ENCODE results near the gene GRM6.

The GRM6 gene

DNA sequence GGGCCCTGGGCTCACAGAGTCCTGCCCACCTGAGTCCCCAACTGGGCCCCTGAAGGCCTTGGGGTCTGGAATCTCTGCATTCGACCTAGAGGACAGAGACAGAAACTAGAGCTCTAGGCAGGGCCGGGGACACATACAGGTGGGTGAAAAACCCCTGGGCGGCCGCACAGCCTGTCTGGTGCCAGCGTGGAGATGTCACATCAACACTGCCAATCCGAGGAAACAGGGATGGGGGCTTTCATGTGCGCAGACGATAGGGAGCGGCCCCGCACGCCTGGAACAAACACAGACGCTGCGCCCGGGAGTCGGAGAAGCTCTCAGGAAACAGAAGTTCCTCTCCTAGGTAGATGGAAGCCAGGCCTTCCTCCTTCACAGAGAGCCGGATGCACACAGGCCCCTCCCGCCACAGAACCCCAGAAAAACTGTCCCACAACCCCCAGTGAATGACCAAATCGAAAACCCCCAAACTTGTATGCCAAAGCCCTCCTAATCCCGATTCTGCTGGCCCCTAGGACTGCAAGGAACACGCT, 1.8 kb downstream of the GRM6 start:
- TF ChIP-seq TAF1 (IDR thresholded peaks at IDR 0.05; ENCODE audit: borderline replicate concordance, insufficient read depth, low read length) (no peak), SIN3A (IDR thresholded peaks at IDR 0.05; ENCODE audit: borderline replicate concordance, insufficient read depth, low read length) (no peak), FOXP2 (optimal IDR thresholded peaks at IDR 0.05; ENCODE audit: borderline replicate concordance, extremely low read depth, extremely low read length, insufficient read depth) (no peak), POLR2AphosphoS5 (IDR thresholded peaks at IDR 0.05; ENCODE audit: low read depth, low read length) (no peak)
- TF ChIP-seq, protein P1, sequence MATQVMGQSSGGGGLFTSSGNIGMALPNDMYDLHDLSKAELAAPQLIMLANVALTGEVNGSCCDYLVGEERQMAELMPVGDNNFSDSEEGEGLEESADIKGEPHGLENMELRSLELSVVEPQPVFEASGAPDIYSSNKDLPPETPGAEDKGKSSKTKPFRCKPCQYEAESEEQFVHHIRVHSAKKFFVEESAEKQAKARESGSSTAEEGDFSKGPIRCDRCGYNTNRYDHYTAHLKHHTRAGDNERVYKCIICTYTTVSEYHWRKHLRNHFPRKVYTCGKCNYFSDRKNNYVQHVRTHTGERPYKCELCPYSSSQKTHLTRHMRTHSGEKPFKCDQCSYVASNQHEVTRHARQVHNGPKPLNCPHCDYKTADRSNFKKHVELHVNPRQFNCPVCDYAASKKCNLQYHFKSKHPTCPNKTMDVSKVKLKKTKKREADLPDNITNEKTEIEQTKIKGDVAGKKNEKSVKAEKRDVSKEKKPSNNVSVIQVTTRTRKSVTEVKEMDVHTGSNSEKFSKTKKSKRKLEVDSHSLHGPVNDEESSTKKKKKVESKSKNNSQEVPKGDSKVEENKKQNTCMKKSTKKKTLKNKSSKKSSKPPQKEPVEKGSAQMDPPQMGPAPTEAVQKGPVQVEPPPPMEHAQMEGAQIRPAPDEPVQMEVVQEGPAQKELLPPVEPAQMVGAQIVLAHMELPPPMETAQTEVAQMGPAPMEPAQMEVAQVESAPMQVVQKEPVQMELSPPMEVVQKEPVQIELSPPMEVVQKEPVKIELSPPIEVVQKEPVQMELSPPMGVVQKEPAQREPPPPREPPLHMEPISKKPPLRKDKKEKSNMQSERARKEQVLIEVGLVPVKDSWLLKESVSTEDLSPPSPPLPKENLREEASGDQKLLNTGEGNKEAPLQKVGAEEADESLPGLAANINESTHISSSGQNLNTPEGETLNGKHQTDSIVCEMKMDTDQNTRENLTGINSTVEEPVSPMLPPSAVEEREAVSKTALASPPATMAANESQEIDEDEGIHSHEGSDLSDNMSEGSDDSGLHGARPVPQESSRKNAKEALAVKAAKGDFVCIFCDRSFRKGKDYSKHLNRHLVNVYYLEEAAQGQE (IDR thresholded peaks at IDR 0.05; ENCODE audit: insufficient read depth in 1 of 2, low read depth in 2 of 2, low read length in 2 of 2): no peak

DNA sequence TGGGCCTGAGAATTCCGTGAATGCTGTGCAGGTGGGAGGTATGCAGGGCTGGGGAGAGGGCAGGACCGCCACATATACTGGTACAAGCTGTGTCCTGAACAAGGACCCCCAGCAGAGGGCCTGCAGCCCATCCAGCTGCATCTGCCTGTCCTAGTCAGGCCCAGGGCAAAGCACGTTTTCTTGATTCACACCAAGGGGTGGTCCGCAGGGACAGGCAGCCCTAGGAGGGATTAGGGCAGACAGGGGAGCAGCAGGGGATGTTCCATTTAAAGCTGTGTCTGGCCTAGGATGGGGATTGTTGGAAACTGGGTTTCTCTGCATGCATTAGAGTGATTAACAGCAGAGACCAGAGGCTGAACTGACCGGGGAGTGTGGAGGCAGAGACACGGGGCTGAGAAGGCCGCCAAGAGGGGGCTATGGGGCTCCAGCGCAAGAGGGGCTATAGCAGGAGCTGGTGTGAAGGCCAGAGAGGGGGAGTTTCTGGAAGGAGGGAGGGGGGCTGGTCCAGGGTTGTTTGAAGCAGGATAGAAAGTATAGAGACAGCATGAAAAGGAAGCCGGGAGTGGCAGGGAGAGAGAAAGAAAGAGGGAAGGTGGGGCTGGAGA, 2.7 kb downstream of the GRM6 start:
- TF ChIP-seq POLR2AphosphoS5 (IDR thresholded peaks at IDR 0.05; ENCODE audit: low read depth, low read length): no peak
- TF ChIP-seq, protein P1 (IDR thresholded peaks at IDR 0.05; ENCODE audit: insufficient read depth in 1 of 2, low read depth in 2 of 2, low read length in 2 of 2): no peak
- TF ChIP-seq TAF1 (IDR thresholded peaks at IDR 0.05; ENCODE audit: borderline replicate concordance, insufficient read depth, low read length): no peak
- TF ChIP-seq SIN3A (IDR thresholded peaks at IDR 0.05; ENCODE audit: borderline replicate concordance, insufficient read depth, low read length): no peak
- TF ChIP-seq FOXP2 (optimal IDR thresholded peaks at IDR 0.05; ENCODE audit: borderline replicate concordance, extremely low read depth, extremely low read length, insufficient read depth): no peak

DNA sequence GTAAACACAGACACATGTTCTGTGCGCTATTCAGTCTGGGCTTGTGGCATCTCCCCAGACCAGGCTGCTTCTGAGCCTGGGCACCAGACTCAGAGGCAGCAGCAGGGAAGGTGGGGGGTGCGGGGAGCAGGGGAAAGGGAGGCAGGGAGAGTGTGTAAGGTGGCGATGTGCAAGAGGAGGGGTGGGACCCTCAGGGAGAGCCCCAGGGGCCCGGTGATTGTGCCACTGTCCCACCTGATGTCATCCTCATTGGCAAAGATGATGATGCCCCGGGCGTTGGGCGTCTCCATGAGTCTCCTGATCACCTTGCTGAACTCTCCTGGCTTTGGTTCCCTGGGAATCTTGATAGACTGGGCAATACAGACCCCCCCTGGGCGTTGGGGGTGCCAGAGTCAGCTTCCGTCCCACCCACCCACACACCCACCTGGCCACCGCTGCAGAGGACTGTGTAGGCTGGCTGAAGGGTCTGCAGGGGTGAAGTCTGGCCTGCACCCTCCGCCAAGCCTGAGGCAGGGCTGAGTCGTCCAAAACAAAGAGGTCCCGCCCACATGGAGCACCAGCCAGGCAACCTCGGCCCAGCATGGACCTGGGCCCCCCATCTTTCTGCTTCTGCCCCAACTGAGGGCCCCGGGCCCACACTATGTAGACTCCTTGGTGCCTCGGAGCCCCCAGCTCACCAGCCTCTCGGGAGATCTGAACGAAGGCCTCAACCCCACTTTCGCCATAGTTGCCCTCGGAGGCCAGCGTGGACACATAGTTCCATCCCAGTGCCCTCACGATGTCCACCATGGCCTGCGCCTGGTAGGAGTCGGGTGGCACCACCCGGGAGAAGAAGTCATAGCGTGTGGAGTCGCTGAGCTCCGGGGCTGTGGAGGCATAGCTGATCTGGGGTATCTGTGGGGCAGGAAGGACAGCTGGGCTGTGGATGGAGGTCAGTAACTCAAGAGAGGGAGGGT, 3.7 kb downstream of the GRM6 start:
- TF ChIP-seq, protein P1 (IDR thresholded peaks at IDR 0.05; ENCODE audit: insufficient read depth in 1 of 2, low read depth in 2 of 2, low read length in 2 of 2): no peak
- TF ChIP-seq SIN3A (IDR thresholded peaks at IDR 0.05; ENCODE audit: borderline replicate concordance, insufficient read depth, low read length): no peak
- TF ChIP-seq POLR2AphosphoS5 (IDR thresholded peaks at IDR 0.05; ENCODE audit: low read depth, low read length): no peak
- TF ChIP-seq TAF1 (IDR thresholded peaks at IDR 0.05; ENCODE audit: borderline replicate concordance, insufficient read depth, low read length): no peak
- TF ChIP-seq FOXP2 (optimal IDR thresholded peaks at IDR 0.05; ENCODE audit: borderline replicate concordance, extremely low read depth, extremely low read length, insufficient read depth): no peak

DNA sequence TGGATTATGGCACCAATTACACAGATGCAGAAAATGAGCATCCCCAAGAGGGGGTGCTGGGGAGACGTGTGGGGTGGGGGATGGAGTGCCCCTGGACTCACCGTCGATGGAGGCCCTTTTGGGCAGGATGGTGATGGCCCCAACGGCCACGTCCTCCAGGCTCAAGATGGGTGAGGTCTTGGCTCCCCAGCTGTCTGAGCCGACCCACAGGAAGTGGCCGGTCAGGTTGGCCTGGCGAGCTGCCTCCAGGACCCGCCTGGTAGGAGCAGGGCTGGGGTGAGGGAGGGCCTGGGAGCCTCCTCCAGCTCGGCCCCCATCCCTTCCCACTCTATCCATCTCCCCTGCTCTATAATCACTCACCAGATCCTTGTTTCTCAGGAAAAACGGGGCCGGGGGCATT, 4.6 kb downstream of the GRM6 start:
- TF ChIP-seq FOXP2 (optimal IDR thresholded peaks at IDR 0.05; ENCODE audit: borderline replicate concordance, extremely low read depth, extremely low read length, insufficient read depth) (no peak), POLR2AphosphoS5 (IDR thresholded peaks at IDR 0.05; ENCODE audit: low read depth, low read length) (no peak), TAF1 (IDR thresholded peaks at IDR 0.05; ENCODE audit: borderline replicate concordance, insufficient read depth, low read length) (no peak), SIN3A (IDR thresholded peaks at IDR 0.05; ENCODE audit: borderline replicate concordance, insufficient read depth, low read length) (no peak)

DNA sequence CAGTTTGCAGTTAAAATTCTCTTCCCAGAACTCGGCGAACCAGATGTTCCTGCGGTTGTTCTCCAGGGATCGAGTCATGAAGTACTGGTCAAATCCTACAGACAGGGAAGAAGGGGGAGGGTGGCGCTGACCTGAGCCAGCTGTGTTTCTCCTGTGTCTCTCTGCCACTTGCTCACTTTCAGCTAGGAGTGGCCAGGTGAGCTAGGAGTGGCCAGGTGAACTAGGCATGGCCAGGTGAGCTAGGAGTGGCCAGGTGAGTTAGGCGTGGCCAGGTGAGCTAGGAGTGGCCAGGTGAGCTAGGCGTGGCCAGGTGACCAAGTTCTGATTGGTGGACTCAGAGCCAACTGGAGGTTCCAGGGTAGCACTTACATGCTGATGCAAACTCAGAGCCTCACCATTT, 5.8 kb downstream of the GRM6 start:
- no peak for TF ChIP-seq FOXP2 (optimal IDR thresholded peaks at IDR 0.05; ENCODE audit: borderline replicate concordance, extremely low read depth, extremely low read length, insufficient read depth)
- no peak for TF ChIP-seq POLR2AphosphoS5 (IDR thresholded peaks at IDR 0.05; ENCODE audit: low read depth, low read length)
- no peak for TF ChIP-seq TAF1 (IDR thresholded peaks at IDR 0.05; ENCODE audit: borderline replicate concordance, insufficient read depth, low read length)
- TF ChIP-seq SIN3A (IDR thresholded peaks at IDR 0.05; ENCODE audit: borderline replicate concordance, insufficient read depth, low read length): no peak
- TF ChIP-seq, protein P1 (IDR thresholded peaks at IDR 0.05; ENCODE audit: insufficient read depth in 1 of 2, low read depth in 2 of 2, low read length in 2 of 2): no peak
